A549 (cell line): ENCODE data around the gene B2M. TPM values are rescaled to one million over a fixed set of nuclear protein-coding genes. Genes with fewer than 3 reads are reported as not detected.

ENCODE experiments used
- ATAC-seq, 2 experiments: fragments of 200-7000 bp in 1 of 2; fragments of >200 bp in 1 of 2; cut with Nextera tagmentation in 1 of 2; cut with Tn5 transposase in 1 of 2; 3 replicates each; pipeline versions ENCODE4 v1.8.0 to v1.9.1; 2018 to 2020; ENCODE audit warnings: mild to moderate bottlenecking in 1 of 2, moderate library complexity in 1 of 2
- CTCF ChIA-PET: fragments of 300-600 bp; sonication (Branson Sonifier 250); formaldehyde crosslinking; extraction: SDS; loops from one replicate; lab custom pipeline; 2021; ENCODE audit warnings: antibody characterized with exemption, inconsistent platforms; lab: Yijun Ruan, JAX
- POLR2A ChIA-PET: fragments of 350-600 bp; formaldehyde crosslinking; extraction: SDS; loops from one replicate; lab custom pipeline; 2021; ENCODE audit warnings: antibody characterized with exemption, inconsistent platforms; lab: Yijun Ruan, JAX
- DNase-seq, 2 experiments: peaks; one replicate each; pipeline versions ENCODE4 v3.0.0 to v3.0.0-alpha.2; 2011 to 2016; ENCODE audit warnings: low read depth in 1 of 2, low spot score in 1 of 2
- FAIRE-seq: peaks from 2 replicates; lab custom pipeline; 2011; peaks lifted over from hg19 to GRCh38; lab: Jason Lieb, UNC
- H3K27ac ChIP-seq, 2 experiments: fragments of >200 bp; sonication (Bioruptor Twin); formaldehyde crosslinking; 3 replicates each; pipeline ENCODE4 v1.5.1; 2016 to 2017
- H3K4me1 ChIP-seq: fragments of >200 bp; sonication (Bioruptor Twin); formaldehyde crosslinking; 3 replicates; pipeline ENCODE4 v1.6.1; 2016
- H3K4me2 ChIP-seq: fragments of >200 bp; sonication (Bioruptor Twin); formaldehyde crosslinking; 3 replicates; pipeline ENCODE4 v1.6.1; 2016
- H3K4me3 ChIP-seq: fragments of >200 bp; sonication (Bioruptor Twin); formaldehyde crosslinking; 3 replicates; pipeline ENCODE4 v1.5.1; 2016
- H3K9me3 ChIP-seq: fragments of >200 bp; sonication (Bioruptor Twin); formaldehyde crosslinking; 3 replicates; pipeline ENCODE4 v1.6.1; 2016
- BHLHE40 ChIP-seq: IDR thresholded peaks from 2 replicates; pipeline ENCODE4 v1.6.1; 2012; ENCODE audit warnings: low read depth, low read length, inconsistent platforms
- CHD4 ChIP-seq: fragments of 200-600 bp; sonication (generic); IDR thresholded peaks from 2 replicates; pipeline ENCODE4 v1.6.1; 2016; ENCODE audit warnings: antibody characterized with exemption, mild to moderate bottlenecking, borderline replicate concordance
- EHF ChIP-seq: fragments of 250-450 bp; sonication (Bioruptor Pico); IDR thresholded peaks from 2 replicates; pipeline ENCODE4 v1.5.0; 2020; ENCODE audit warnings: mild to moderate bottlenecking
- EHMT2 ChIP-seq: fragments of 200-600 bp; sonication (generic); IDR thresholded peaks from 2 replicates; pipeline ENCODE4 v1.6.1; 2016; ENCODE audit warnings: antibody characterized with exemption, low read depth, mild to moderate bottlenecking, moderate library complexity
- FOSL2 ChIP-seq, 2 experiments: fragments of 450-650 bp in 1 of 2; fragments of >200 bp in 1 of 2; sonication (Bioruptor Twin) in 1 of 2; formaldehyde crosslinking; IDR thresholded peaks; 2 replicates each; pipeline versions ENCODE4 v1.5.0 to v1.6.1; 2016 to 2020; ENCODE audit warnings: mild to moderate bottlenecking in 1 of 2, moderate library complexity in 1 of 2
- FOXS1 ChIP-seq: fragments of 250-450 bp; sonication (Bioruptor Pico); IDR thresholded peaks from 2 replicates; pipeline ENCODE4 v1.5.0; 2020; ENCODE audit warnings: mild to moderate bottlenecking, moderate library complexity
- HDAC2 ChIP-seq: fragments of 200-600 bp; sonication (generic); IDR thresholded peaks from 2 replicates; pipeline ENCODE4 v1.6.1; 2016
- HOXB13 ChIP-seq: fragments of 250-450 bp; sonication (Bioruptor Pico); IDR thresholded peaks from 2 replicates; pipeline ENCODE4 v1.5.0; 2020; ENCODE audit warnings: low read depth, mild to moderate bottlenecking, moderate library complexity
- JUN ChIP-seq, 2 experiments: fragments of >200 bp; sonication (Bioruptor Twin); formaldehyde crosslinking; IDR thresholded peaks; 2 replicates in 1 of 2; 3 replicates in 1 of 2; pipeline ENCODE4 v1.6.1; 2016 to 2017
- JUNB ChIP-seq: fragments of >200 bp; sonication (Bioruptor Twin); formaldehyde crosslinking; IDR thresholded peaks from 2 replicates; pipeline ENCODE4 v1.6.1; 2016
- MAFK ChIP-seq: fragments of 450-650 bp; IDR thresholded peaks from 2 replicates; pipeline ENCODE4 v1.6.1; 2014; ENCODE audit not compliant: partially characterized antibody
- MAX ChIP-seq: IDR thresholded peaks from 2 replicates; pipeline ENCODE4 v1.6.1; 2012
- MYC ChIP-seq: IDR thresholded peaks from 2 replicates; pipeline ENCODE4 v1.6.1; 2012; ENCODE audit warnings: mild to moderate bottlenecking, inconsistent platforms, low read length, improper control_type of control experiment, borderline replicate concordance
- PHF8 ChIP-seq: fragments of 200-600 bp; sonication (generic); IDR thresholded peaks from 2 replicates; pipeline ENCODE4 v1.6.1; 2016; ENCODE audit warnings: low read depth, mild to moderate bottlenecking, antibody characterized with exemption, moderate library complexity, borderline replicate concordance
- POLR2A ChIP-seq: IDR thresholded peaks from 2 replicates; pipeline ENCODE4 v1.6.1; 2012; ENCODE audit warnings: mild to moderate bottlenecking, low read length
- REST ChIP-seq: fragments of 200-600 bp; sonication (generic); IDR thresholded peaks from 2 replicates; pipeline ENCODE4 v1.6.1; 2016; ENCODE audit warnings: antibody characterized with exemption, mild to moderate bottlenecking, moderate library complexity
- RFX5 ChIP-seq: fragments of 450-650 bp; IDR thresholded peaks from 2 replicates; pipeline ENCODE4 v1.7.1; 2014; ENCODE audit warnings: antibody characterized with exemption, mild to moderate bottlenecking, moderate library complexity
- TP53 ChIP-seq: fragments of 250-450 bp; sonication (Bioruptor Pico); IDR thresholded peaks from 2 replicates; pipeline ENCODE4 v1.5.0; 2021; ENCODE audit warnings: mild to moderate bottlenecking, moderate library complexity
- ZC3H11A ChIP-seq: fragments of 450-650 bp; IDR thresholded peaks from 2 replicates; pipeline ENCODE4 v1.6.1; 2014; ENCODE audit warnings: antibody characterized with exemption, mild to moderate bottlenecking
- WGBS: methylation state at CpG from one replicate; pipeline ENCODE4 v1.1.6; 2017; ENCODE audit errors: missing lambda C conversion rate; 5-methylcytosine and 5-hydroxymethylcytosine counted together
- polyA plus RNA-seq, 4 experiments: library from polyadenylated mRNA; depleted of rRNA in 3 of 4; stranded (reverse); fragments of >200 nt; fragmentation: RNase III in 1 of 4; extraction: RNeasy Plus Mini Kit Qiagen cat#74134 plus additional on column Dnase treatment in 1 of 4; gene quantifications; 2 replicates in 3 of 4; 3 replicates in 1 of 4; pipeline ENCODE4 v1.2.3, GENCODE V29; 2011 to 2017
- TF ChIP-seq, protein P1 (sequence below): fragments of >200 bp; sonication (Bioruptor Twin); formaldehyde crosslinking; IDR thresholded peaks from 3 replicates; pipeline ENCODE4 v1.5.1; 2016
- TF ChIP-seq, protein P2 (sequence below): fragments of 250-450 bp; sonication (Bioruptor Pico); IDR thresholded peaks from 2 replicates; pipeline ENCODE4 v1.5.0; 2020; ENCODE audit warnings: low read depth, mild to moderate bottlenecking, moderate library complexity
- TF ChIP-seq, protein P3 (sequence below): fragments of >200 bp; sonication (Bioruptor Twin); formaldehyde crosslinking; IDR thresholded peaks from 3 replicates; pipeline ENCODE4 v1.6.1; 2016

The B2M gene
- polyA plus RNA-seq, 2 of the 4 experiments (the other 2 are of a cell fraction), result 486 to 823 TPM

- CTCF ChIA-PET, result interaction anchor here (0.6 to 2.6 kb wide), 10 partner anchors 10 to 136 kb away, joined by 3 to 11 read pairs (median 3); partner anchors contain the start of gene SPG11
- POLR2A ChIA-PET, result interaction anchor here (1.0 to 3.7 kb wide), 4 partner anchors 8 to 66 kb away, joined by 3 to 81 read pairs (median 8); partner anchors contain the start of genes B2M, PATL2 and SPG11
- peak overlapping the region; percentile 78 for H3K4me2 ChIP-seq
- FAIRE-seq, result no peak
- TF ChIP-seq JUN (IDR thresholded peaks at IDR 0.05) (peak in 1 of 2 experiments; percentile 49; a peak in 2 of 5 replicates), BHLHE40 (no peak), MYC (no peak), REST (no peak), HOXB13 (CRISPR knock-in tag) (no peak), RFX5 (peak; percentile 99), ZC3H11A (no peak), FOXS1 (CRISPR knock-in tag) (no peak), TP53 (CRISPR knock-in tag) (no peak), EHF (CRISPR knock-in tag) (no peak), MAX (0 out of 2 replicates have a peak, but pooled peaks have one; percentile 16), FOSL2 (IDR thresholded peaks at IDR 0.05) (no peak), FOSL2 (CRISPR knock-in tag; IDR thresholded peaks at IDR 0.05) (peak; percentile 76), JUNB (0 out of 2 replicates have a peak, but pooled peaks have one; percentile 28), MAFK (peak; percentile 87), PHF8 (no peak), EHMT2 (no peak), CHD4 (no peak), HDAC2 (no peak), POLR2A (peak; percentile 65)
- TF ChIP-seq, protein P1, sequence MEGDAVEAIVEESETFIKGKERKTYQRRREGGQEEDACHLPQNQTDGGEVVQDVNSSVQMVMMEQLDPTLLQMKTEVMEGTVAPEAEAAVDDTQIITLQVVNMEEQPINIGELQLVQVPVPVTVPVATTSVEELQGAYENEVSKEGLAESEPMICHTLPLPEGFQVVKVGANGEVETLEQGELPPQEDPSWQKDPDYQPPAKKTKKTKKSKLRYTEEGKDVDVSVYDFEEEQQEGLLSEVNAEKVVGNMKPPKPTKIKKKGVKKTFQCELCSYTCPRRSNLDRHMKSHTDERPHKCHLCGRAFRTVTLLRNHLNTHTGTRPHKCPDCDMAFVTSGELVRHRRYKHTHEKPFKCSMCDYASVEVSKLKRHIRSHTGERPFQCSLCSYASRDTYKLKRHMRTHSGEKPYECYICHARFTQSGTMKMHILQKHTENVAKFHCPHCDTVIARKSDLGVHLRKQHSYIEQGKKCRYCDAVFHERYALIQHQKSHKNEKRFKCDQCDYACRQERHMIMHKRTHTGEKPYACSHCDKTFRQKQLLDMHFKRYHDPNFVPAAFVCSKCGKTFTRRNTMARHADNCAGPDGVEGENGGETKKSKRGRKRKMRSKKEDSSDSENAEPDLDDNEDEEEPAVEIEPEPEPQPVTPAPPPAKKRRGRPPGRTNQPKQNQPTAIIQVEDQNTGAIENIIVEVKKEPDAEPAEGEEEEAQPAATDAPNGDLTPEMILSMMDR, result no peak
- TF ChIP-seq, protein P2, sequence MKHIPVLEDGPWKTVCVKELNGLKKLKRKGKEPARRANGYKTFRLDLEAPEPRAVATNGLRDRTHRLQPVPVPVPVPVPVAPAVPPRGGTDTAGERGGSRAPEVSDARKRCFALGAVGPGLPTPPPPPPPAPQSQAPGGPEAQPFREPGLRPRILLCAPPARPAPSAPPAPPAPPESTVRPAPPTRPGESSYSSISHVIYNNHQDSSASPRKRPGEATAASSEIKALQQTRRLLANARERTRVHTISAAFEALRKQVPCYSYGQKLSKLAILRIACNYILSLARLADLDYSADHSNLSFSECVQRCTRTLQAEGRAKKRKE (CRISPR knock-in tag), result no peak
- TF ChIP-seq, protein P3, sequence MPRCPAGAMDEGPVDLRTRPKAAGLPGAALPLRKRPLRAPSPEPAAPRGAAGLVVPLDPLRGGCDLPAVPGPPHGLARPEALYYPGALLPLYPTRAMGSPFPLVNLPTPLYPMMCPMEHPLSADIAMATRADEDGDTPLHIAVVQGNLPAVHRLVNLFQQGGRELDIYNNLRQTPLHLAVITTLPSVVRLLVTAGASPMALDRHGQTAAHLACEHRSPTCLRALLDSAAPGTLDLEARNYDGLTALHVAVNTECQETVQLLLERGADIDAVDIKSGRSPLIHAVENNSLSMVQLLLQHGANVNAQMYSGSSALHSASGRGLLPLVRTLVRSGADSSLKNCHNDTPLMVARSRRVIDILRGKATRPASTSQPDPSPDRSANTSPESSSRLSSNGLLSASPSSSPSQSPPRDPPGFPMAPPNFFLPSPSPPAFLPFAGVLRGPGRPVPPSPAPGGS, result 0 out of 3 replicates have a peak, but pooled peaks have one; percentile 13
- TF ChIP-seq, all 56 proteins: peak for 8
- Histone ChIP-seq H3K4me1 (peaks cover 33% of the 10 kb centered on the region), H3K4me3 (peak overlapping the region; percentile 58), H3K9me3 (no peaks in the 10 kb centered on the region), H3K27ac (peak overlapping the region; percentile 83 to 93)
- DNase-seq, result peak; percentile 73 to 95
- ATAC-seq, result peak; percentile 95 to 97
- under 1% methylated on average over 21 of the region's 36 CpGs for WGBS
Observed at GRCh38 chr15:44728576-44729407, 17.5 kb downstream of the B2M start.
